Stomach smooth muscle (tissue), 2 donors: ENCODE data around the gene PIGV.
A peak's percentile ranks its signal among the peaks of the same experiment; 100 is the strongest.

Experiments
- H3K27ac ChIP-seq: one replicate; pipeline ENCODE4 v1.7.0; 2013; ENCODE audit warnings: mild to moderate bottlenecking, low read length, inconsistent platforms
- H3K27me3 ChIP-seq, 2 donors: one replicate each; pipeline ENCODE4 v1.7.0; 2013; ENCODE audit warnings: low read length in 2 of 2; ENCODE audit not compliant: insufficient read depth in 2 of 2, control insufficient read depth in 1 of 2
- H3K36me3 ChIP-seq, 2 donors: one replicate each; pipeline ENCODE4 v1.7.0; 2013; ENCODE audit warnings: low read length in 2 of 2; ENCODE audit not compliant: control insufficient read depth in 2 of 2, insufficient read depth in 2 of 2
- H3K4me1 ChIP-seq: one replicate; pipeline ENCODE4 v1.7.0; 2013; ENCODE audit warnings: low read length; ENCODE audit not compliant: control insufficient read depth, insufficient read depth
- H3K4me3 ChIP-seq, 2 donors: one replicate each; pipeline ENCODE4 v1.7.0; 2013; ENCODE audit warnings: low read length in 2 of 2
- H3K9ac ChIP-seq, 2 donors: one replicate each; pipeline ENCODE4 v1.7.0; 2013; ENCODE audit warnings: low read length in 2 of 2, mild to moderate bottlenecking in 1 of 2
- H3K9me3 ChIP-seq, 2 donors: one replicate each; pipeline ENCODE4 v1.7.0; 2013; ENCODE audit warnings: low read length in 2 of 2; ENCODE audit not compliant: control insufficient read depth in 2 of 2
- donor health status: healthy.
- donor health status: Pancreatic carcinoma.

The PIGV gene

GRCh38 chr1:26822737-26823395 lies 35.1 kb downstream of the PIGV start:
- Histone ChIP-seq H3K9ac (no peak overlapping the region), H3K27me3 (no peaks in the 10 kb centered on the region), H3K9me3 (no peaks in the 10 kb centered on the region), H3K36me3 (no peaks in the 10 kb centered on the region), H3K4me1 (peaks cover 17% of the 10 kb centered on the region), H3K27ac (no peak overlapping the region), H3K4me3 (no peak overlapping the region)

- peaks cover 27% of the 10 kb centered on the region for H3K4me1 ChIP-seq
- H3K27ac ChIP-seq: no peak overlapping the region
- H3K9me3 ChIP-seq: no peaks in the 10 kb centered on the region
- H3K36me3 ChIP-seq: peaks cover 0 to under 1% of the 10 kb centered on the region in 2 donors
- H3K9ac ChIP-seq: no peak overlapping the region
- H3K4me3 ChIP-seq: no peak overlapping the region
- H3K27me3 ChIP-seq: no peaks in the 10 kb centered on the region
Observed at GRCh38 chr1:26824731-26825130, 37.0 kb downstream of the PIGV start.

DNA sequence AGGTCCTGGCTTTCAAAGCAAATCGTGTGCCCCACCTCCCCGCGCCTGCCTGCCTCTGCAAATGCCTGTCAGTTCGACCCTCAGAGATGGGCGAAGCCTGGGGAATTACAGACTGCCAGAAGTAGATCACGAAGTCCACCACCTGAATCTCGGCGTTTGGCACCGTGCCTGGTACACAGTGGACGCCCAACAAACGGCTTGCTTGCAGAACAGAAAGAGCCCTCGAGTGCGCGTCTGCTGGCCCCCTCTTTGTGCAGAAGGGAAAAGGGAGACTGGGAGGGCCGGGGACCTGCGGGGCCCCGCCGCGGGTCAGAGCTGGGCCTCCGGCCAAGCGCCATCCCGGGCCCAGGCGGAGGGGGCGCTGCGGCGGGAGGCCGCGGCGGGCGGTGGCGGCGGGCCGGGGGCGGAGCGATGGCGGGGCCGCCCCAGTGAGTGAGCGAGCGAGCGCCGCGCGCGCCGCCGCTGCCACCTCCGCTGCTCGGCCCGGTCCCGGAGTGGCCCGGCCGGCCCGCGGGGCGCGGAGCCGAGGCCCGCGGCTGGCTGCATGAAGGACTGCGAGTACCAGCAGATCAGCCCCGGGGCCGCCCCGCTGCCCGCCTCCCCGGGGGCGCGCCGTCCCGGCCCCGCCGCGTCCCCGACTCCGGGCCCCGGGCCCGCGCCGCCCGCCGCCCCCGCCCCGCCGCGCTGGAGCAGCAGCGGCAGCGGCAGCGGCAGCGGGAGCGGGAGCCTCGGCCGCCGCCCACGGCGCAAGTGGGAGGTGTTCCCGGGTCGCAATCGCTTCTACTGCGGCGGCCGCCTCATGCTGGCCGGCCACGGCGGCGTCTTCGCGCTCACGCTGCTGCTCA lies 38.7 kb downstream of the PIGV start, which contains the start of gene ZDHHC18:
TSS of gene ZDHHC18 (plus strand) at position 428 of the 845 bp plus-strand sequence. CDS start at position 545, 117 bp downstream.
- Histone ChIP-seq H3K4me1 (peaks cover 27% of the 10 kb centered on the region), H3K27me3 (no peaks in the 10 kb centered on the region), H3K9ac (peak within 1 kb of the TSS; percentile 72 to 78), H3K4me3 (peak within 1 kb of the TSS; percentile 72 to 83), H3K36me3 (peaks cover 0 to 3% of the 10 kb centered on the region in 2 donors), H3K9me3 (no peaks in the 10 kb centered on the region), H3K27ac (peak within 1 kb of the TSS; percentile 78)

GRCh38 chr1:26827106-26827604 lies 39.4 kb downstream of the PIGV start:
- peak overlapping the region; percentile 72 to 76 for H3K4me3 ChIP-seq
- H3K4me1 ChIP-seq: peaks cover 27% of the 10 kb centered on the region
- H3K27ac ChIP-seq: peak overlapping the region; percentile 49
- peak overlapping the region; percentile 72 for H3K9ac ChIP-seq
- no peaks in the 10 kb centered on the region for H3K9me3 ChIP-seq
- H3K27me3 ChIP-seq: no peaks in the 10 kb centered on the region
- peaks cover 5 to 6% of the 10 kb centered on the region in 2 donors for H3K36me3 ChIP-seq

DNA sequence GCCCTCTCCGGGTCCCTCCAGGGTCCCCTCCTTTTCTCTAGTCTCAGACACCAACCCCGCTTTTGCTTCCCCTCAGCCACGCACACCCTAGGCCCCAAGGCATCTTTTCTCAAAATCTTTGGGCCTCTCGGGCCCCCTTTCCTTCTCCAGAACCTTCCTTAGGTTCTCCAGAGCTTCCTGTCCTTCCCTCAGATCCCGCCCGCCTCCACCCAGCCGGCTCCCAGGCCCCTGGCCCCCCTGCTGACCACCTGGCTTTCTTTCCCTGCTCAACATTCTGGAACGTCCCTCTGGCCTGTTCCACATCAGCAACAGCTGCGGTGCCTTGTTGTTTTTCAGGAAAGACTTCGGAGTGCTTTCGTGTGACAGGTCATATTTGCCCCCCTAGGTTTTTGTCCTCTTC lies 39.9 kb downstream of the PIGV start:
- H3K9ac ChIP-seq: peak overlapping the region; percentile 72
- H3K36me3 ChIP-seq: peaks cover 9 to 10% of the 10 kb centered on the region in 2 donors
- H3K4me1 ChIP-seq: peaks cover 27% of the 10 kb centered on the region
- H3K4me3 ChIP-seq: peak overlapping the region; percentile 72 to 76
- H3K9me3 ChIP-seq: no peaks in the 10 kb centered on the region
- peak overlapping the region; percentile 49 for H3K27ac ChIP-seq
- H3K27me3 ChIP-seq: no peaks in the 10 kb centered on the region

- no peak overlapping the region for H3K4me3 ChIP-seq
- H3K9ac ChIP-seq: peak overlapping the region; percentile 29 to 45
- H3K27me3 ChIP-seq: no peaks in the 10 kb centered on the region
- no peaks in the 10 kb centered on the region for H3K9me3 ChIP-seq
- peaks cover 17 to 19% of the 10 kb centered on the region in 2 donors for H3K36me3 ChIP-seq
- H3K27ac ChIP-seq: peak overlapping the region; percentile 18
- peaks cover 27% of the 10 kb centered on the region for H3K4me1 ChIP-seq
Observed at GRCh38 chr1:26828411-26828991, 40.8 kb downstream of the PIGV start.

GRCh38 chr1:26829184-26829911 lies 41.6 kb downstream of the PIGV start:
- H3K27ac ChIP-seq: peak overlapping the region; percentile 18
- no peak overlapping the region for H3K9ac ChIP-seq
- no peaks in the 10 kb centered on the region for H3K27me3 ChIP-seq
- no peaks in the 10 kb centered on the region for H3K9me3 ChIP-seq
- peaks cover 23 to 27% of the 10 kb centered on the region in 2 donors for H3K36me3 ChIP-seq
- no peak overlapping the region for H3K4me3 ChIP-seq
- peaks cover 27% of the 10 kb centered on the region for H3K4me1 ChIP-seq

- H3K9me3 ChIP-seq: no peaks in the 10 kb centered on the region
- peaks cover 32 to 35% of the 10 kb centered on the region in 2 donors for H3K36me3 ChIP-seq
- no peak overlapping the region for H3K9ac ChIP-seq
- H3K27ac ChIP-seq: no peak overlapping the region
- no peaks in the 10 kb centered on the region for H3K27me3 ChIP-seq
- peaks cover 19% of the 10 kb centered on the region for H3K4me1 ChIP-seq
- H3K4me3 ChIP-seq: no peak overlapping the region
Observed at GRCh38 chr1:26831059-26831458, 43.3 kb downstream of the PIGV start.

DNA sequence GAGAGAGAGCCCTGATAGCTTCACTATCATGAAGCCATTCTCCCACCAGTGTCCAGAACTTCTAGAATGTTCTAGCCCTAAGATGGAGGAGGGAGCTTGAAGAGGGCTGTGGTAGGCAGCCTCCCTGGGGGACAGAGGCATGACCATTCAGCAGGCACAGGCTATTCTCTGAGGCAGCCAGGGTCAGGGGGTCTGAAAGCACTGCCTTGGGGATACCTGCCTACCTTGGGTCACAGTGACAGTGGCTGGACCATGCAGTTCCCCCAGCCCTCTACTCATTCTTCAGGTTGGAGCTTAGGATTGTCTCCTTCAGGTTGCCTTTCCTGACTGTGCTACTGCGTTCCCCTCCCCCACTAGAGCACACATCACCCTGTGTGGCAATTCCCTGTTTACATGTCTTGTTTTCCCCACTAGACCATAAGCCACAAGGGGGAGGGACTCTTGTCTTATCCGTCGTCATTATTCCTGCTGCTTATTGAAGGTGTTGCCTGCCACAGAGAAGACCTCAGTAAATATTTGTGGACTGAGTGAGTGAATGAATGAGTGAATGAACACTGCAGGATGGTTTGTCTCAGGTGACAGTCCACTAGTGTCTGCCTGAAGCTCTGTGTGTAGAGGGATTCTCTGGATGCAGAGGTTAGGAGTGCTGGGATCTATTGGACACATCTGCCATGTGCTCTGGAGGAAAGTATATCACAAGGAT lies 43.9 kb downstream of the PIGV start:
- Histone ChIP-seq H3K27ac (no peak overlapping the region), H3K4me1 (peaks cover 16% of the 10 kb centered on the region), H3K9ac (no peak overlapping the region), H3K27me3 (no peaks in the 10 kb centered on the region), H3K4me3 (no peak overlapping the region), H3K9me3 (no peaks in the 10 kb centered on the region), H3K36me3 (peaks cover 32 to 36% of the 10 kb centered on the region in 2 donors)
